ENCODE measurements around the gene C6orf118. TPM values are rescaled to one million over a fixed set of nuclear protein-coding genes. Genes with fewer than 3 reads are reported as not detected.

C6orf118 gene
- total RNA-seq: 0.89 TPM
- polyA plus RNA-seq (ENCODE audit: insufficient read depth in 1 of 8, insufficient read length in 8 of 8, low replicate concordance in 1 of 8): 1 to 10 TPM in 7 of 8 donors, under 1 TPM in 1; 0.87 to 2.1 (median 1.3) TPM
- long read RNA-seq, donor 1: 0 reads
- long read RNA-seq, donor 2: 0 reads
- long read RNA-seq, donor 3: 0 reads
- long read RNA-seq, donor 4: 0 reads
- long read RNA-seq, donor 5: 0 reads
- long read RNA-seq, donor 6: 0 reads
- long read RNA-seq, donor 7: 0 reads
- long read RNA-seq, donor 8: 0 reads
- long read RNA-seq, donor 9: 0 reads
- long read RNA-seq, donor 10: 0 reads
- long read RNA-seq, donor 11: 0 reads

- Histone ChIP-seq H3K9me3 (replicated peaks; ENCODE audit: control insufficient read depth, low read depth, low read length) (no peaks in the 10 kb centered on the region), H3K27ac (ENCODE audit: low read length) (peak within 1 kb of the TSS; percentile 32), H3K4me1 (ENCODE audit: control insufficient read depth, insufficient read depth, low read length) (peaks cover 7% of the 10 kb centered on the region), H3K36me3 (ENCODE audit: control insufficient read depth, insufficient read depth, low read length) (no peaks in the 10 kb centered on the region), H3K4me3 (ENCODE audit: low read length) (peak within 1 kb of the TSS; percentile 56), H3K27me3 (ENCODE audit: control insufficient read depth, insufficient read depth, low read length) (peaks cover 2% of the 10 kb centered on the region)
- DNase-seq: peak; percentile 98
- WGBS (ENCODE audit: insufficient coverage): under 1% methylated on average over 22 of the region's 35 CpGs
These were observed at the start of gene C6orf118 for GRCh38 chr6:165308926-165309731. C6orf118 (minus strand) TSS chr6:165309605; CDS start chr6:165309586, 19 bp downstream.

GRCh38 chr6:165345700-165346099 lies 36.3 kb upstream of the C6orf118 start:
- Histone ChIP-seq H3K4me1 (ENCODE audit: control insufficient read depth, insufficient read depth, low read length) (no peaks in the 10 kb centered on the region), H3K36me3 (ENCODE audit: control insufficient read depth, insufficient read depth, low read length) (peaks cover 5% of the 10 kb centered on the region), H3K9me3 (replicated peaks; ENCODE audit: control insufficient read depth, low read depth, low read length) (peaks cover 8% of the 10 kb centered on the region), H3K27ac (ENCODE audit: low read length) (no peak overlapping the region), H3K27me3 (ENCODE audit: control insufficient read depth, insufficient read depth, low read length) (no peaks in the 10 kb centered on the region), H3K4me3 (ENCODE audit: low read length) (no peak overlapping the region)
- WGBS (ENCODE audit: insufficient coverage): 94% methylated on average over 4 of the region's 4 CpGs
- no peak for DNase-seq

- Histone ChIP-seq H3K9me3 (replicated peaks; ENCODE audit: control insufficient read depth, low read depth, low read length) (no peaks in the 10 kb centered on the region), H3K4me3 (ENCODE audit: low read length) (no peak overlapping the region), H3K4me1 (ENCODE audit: control insufficient read depth, insufficient read depth, low read length) (no peaks in the 10 kb centered on the region), H3K36me3 (ENCODE audit: control insufficient read depth, insufficient read depth, low read length) (peaks cover 5% of the 10 kb centered on the region), H3K27ac (ENCODE audit: low read length) (no peak overlapping the region), H3K27me3 (ENCODE audit: control insufficient read depth, insufficient read depth, low read length) (no peaks in the 10 kb centered on the region)
- WGBS (ENCODE audit: insufficient coverage): 83% methylated on average over 2 of the region's 5 CpGs
- no peak for DNase-seq
These were observed 31.1 kb upstream of the C6orf118 start for GRCh38 chr6:165340532-165340931.

- DNase-seq: no peak
- 100% methylated on average over 1 of the region's 7 CpGs for WGBS (ENCODE audit: insufficient coverage)
- Histone ChIP-seq H3K9me3 (replicated peaks; ENCODE audit: control insufficient read depth, low read depth, low read length) (peaks cover 16% of the 10 kb centered on the region), H3K27ac (ENCODE audit: low read length) (no peak overlapping the region), H3K4me3 (ENCODE audit: low read length) (no peak overlapping the region), H3K36me3 (ENCODE audit: control insufficient read depth, insufficient read depth, low read length) (no peaks in the 10 kb centered on the region), H3K27me3 (ENCODE audit: control insufficient read depth, insufficient read depth, low read length) (no peaks in the 10 kb centered on the region), H3K4me1 (ENCODE audit: control insufficient read depth, insufficient read depth, low read length) (no peaks in the 10 kb centered on the region)
These were observed 16.2 kb upstream of the C6orf118 start for GRCh38 chr6:165325609-165326008.

- no peaks in the 10 kb centered on the region for H3K36me3 ChIP-seq (ENCODE audit: control insufficient read depth, insufficient read depth, low read length)
- H3K27ac ChIP-seq (ENCODE audit: low read length): no peak overlapping the region
- no peaks in the 10 kb centered on the region for H3K4me1 ChIP-seq (ENCODE audit: control insufficient read depth, insufficient read depth, low read length)
- no peak overlapping the region for H3K4me3 ChIP-seq (ENCODE audit: low read length)
- no peaks in the 10 kb centered on the region for H3K27me3 ChIP-seq (ENCODE audit: control insufficient read depth, insufficient read depth, low read length)
- no CpG with 5 or more reads among the region's 1 CpG for WGBS (ENCODE audit: insufficient coverage)
- DNase-seq: no peak
- peaks cover 19% of the 10 kb centered on the region for H3K9me3 ChIP-seq (replicated peaks; ENCODE audit: control insufficient read depth, low read depth, low read length)
These were observed 12.2 kb upstream of the C6orf118 start for GRCh38 chr6:165321555-165322145.

- Histone ChIP-seq H3K27me3 (ENCODE audit: control insufficient read depth, insufficient read depth, low read length) (no peaks in the 10 kb centered on the region), H3K36me3 (ENCODE audit: control insufficient read depth, insufficient read depth, low read length) (no peaks in the 10 kb centered on the region), H3K9me3 (replicated peaks; ENCODE audit: control insufficient read depth, low read depth, low read length) (peaks cover 19% of the 10 kb centered on the region), H3K4me1 (ENCODE audit: control insufficient read depth, insufficient read depth, low read length) (no peaks in the 10 kb centered on the region), H3K27ac (ENCODE audit: low read length) (no peak overlapping the region), H3K4me3 (ENCODE audit: low read length) (no peak overlapping the region)
- WGBS (ENCODE audit: insufficient coverage): 93% methylated on average over 2 of the region's 3 CpGs
- no peak for DNase-seq
These were observed 11.7 kb upstream of the C6orf118 start for GRCh38 chr6:165321150-165321549.

GRCh38 chr6:165317723-165318122 lies 8.3 kb upstream of the C6orf118 start:
- Histone ChIP-seq H3K4me3 (ENCODE audit: low read length) (no peak overlapping the region), H3K27me3 (ENCODE audit: control insufficient read depth, insufficient read depth, low read length) (no peaks in the 10 kb centered on the region), H3K27ac (ENCODE audit: low read length) (no peak overlapping the region), H3K9me3 (replicated peaks; ENCODE audit: control insufficient read depth, low read depth, low read length) (peaks cover 19% of the 10 kb centered on the region), H3K36me3 (ENCODE audit: control insufficient read depth, insufficient read depth, low read length) (no peaks in the 10 kb centered on the region), H3K4me1 (ENCODE audit: control insufficient read depth, insufficient read depth, low read length) (no peaks in the 10 kb centered on the region)
- WGBS (ENCODE audit: insufficient coverage): 73% methylated on average over 4 of the region's 14 CpGs
- DNase-seq: no peak

- no peak overlapping the region for H3K27ac ChIP-seq (ENCODE audit: low read length)
- H3K27me3 ChIP-seq (ENCODE audit: control insufficient read depth, insufficient read depth, low read length): peaks cover 2% of the 10 kb centered on the region
- H3K4me1 ChIP-seq (ENCODE audit: control insufficient read depth, insufficient read depth, low read length): peaks cover 7% of the 10 kb centered on the region
- no peak for DNase-seq
- WGBS (ENCODE audit: insufficient coverage): 90% methylated on average over 3 of the region's 3 CpGs
- no peaks in the 10 kb centered on the region for H3K9me3 ChIP-seq (replicated peaks; ENCODE audit: control insufficient read depth, low read depth, low read length)
- H3K36me3 ChIP-seq (ENCODE audit: control insufficient read depth, insufficient read depth, low read length): no peaks in the 10 kb centered on the region
- no peak overlapping the region for H3K4me3 ChIP-seq (ENCODE audit: low read length)
These were observed 2.5 kb downstream of the C6orf118 start for GRCh38 chr6:165306955-165307354.

GRCh38 chr6:165301372-165302246 lies 7.8 kb downstream of the C6orf118 start:
- 94% methylated on average over 33 of the region's 38 CpGs for WGBS (ENCODE audit: insufficient coverage)
- Histone ChIP-seq H3K36me3 (ENCODE audit: control insufficient read depth, insufficient read depth, low read length) (no peaks in the 10 kb centered on the region), H3K27ac (ENCODE audit: low read length) (no peak overlapping the region), H3K4me3 (ENCODE audit: low read length) (no peak overlapping the region), H3K27me3 (ENCODE audit: control insufficient read depth, insufficient read depth, low read length) (no peaks in the 10 kb centered on the region), H3K9me3 (replicated peaks; ENCODE audit: control insufficient read depth, low read depth, low read length) (no peaks in the 10 kb centered on the region), H3K4me1 (ENCODE audit: control insufficient read depth, insufficient read depth, low read length) (no peaks in the 10 kb centered on the region)
- no peak for DNase-seq

Measured in muscle of leg (tissue), 16 donors.